GM15510 (cell line): Measurements from ENCODE around the gene SHOC2.

ENCODE experiments used
- POLR2A ChIP-seq: IDR thresholded peaks from 3 replicates; pipeline ENCODE4 v1.6.1; 2011; ENCODE audit warnings: borderline replicate concordance; ENCODE audit not compliant: insufficient read length; ENCODE audit errors: extremely low read depth

The SHOC2 gene

GRCh38 chr10:110919349-110919931 lies at the start of gene SHOC2:
SHOC2 (plus strand) TSS chr10:110919604; CDS start chr10:110964359, 44,755 bp downstream.
- TF ChIP-seq POLR2A, result peak; percentile 81

DNA sequence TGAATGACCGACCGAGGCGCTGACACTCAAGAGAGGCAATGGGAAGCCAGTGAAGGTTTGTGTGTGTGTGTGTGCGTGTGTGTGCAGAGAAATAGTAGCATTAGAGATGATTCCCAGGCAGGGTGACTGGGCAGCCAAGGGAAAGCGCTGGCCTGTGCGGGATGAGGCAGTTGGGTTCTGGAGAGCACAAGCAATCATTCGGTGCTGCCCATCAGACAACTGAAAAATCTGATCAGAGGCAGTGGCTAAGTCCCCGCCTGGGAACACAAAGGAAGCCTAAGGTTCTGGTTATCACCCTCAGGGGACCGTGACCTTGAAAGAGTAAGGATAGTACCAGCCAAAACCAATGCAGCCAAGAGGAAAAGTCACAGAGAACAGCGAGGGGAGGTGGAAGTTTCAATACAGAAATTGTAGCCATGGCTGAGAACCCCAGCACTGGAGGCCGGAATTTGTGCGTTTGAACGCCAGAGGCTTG lies 48.5 kb upstream of the SHOC2 start:
- no peak for TF ChIP-seq POLR2A

- TF ChIP-seq POLR2A, result peak; percentile 84
These were observed 47.9 kb upstream of the SHOC2 start, which contains the start of gene PDCD4 for GRCh38 chr10:110871298-110872084. PDCD4 (plus strand) TSS chr10:110871928; CDS start chr10:110876028, 4,100 bp downstream.

DNA sequence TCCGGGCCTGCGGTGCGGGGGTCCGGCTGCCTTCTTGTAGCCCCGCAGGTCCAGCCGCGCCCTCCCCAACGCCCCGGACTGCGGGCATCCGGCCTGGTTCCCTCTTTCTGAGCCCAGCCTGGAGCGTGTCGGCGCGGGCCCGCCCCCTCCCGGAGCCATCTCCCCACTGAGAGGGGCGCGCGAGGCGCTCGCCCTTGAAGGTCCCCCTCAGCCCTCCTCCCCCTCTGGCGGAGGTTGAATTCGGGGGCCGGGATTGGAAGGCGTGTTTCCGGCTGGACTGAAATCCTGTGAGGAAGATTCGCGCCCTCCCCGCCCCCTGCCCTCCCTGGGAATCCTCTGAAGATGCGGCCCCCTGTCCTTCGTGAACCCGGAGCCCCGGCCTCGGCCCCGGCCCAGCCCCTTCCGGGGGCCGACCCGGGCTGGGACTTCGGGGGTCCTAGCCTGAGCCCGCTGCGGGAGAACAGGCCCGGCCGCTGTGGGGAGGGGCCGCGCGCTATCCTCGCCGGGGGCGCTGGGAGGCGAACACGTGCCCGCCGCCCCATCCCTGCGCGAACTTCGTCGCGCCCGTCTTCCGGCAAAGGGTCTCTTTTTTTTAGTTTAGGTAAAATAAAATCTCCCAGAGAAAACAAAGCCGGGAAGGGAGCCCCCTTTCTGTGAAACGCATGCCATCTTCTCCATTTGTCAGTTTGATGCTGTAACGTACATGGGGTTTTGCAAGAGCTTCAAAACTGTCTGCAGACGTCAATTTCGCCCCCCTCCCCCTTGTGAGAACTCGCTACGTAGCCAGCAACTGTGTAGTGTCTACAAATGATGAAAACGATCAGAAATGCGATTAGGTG lies 47.0 kb upstream of the SHOC2 start:
- TF ChIP-seq POLR2A, result peak; percentile 20

- no peak for TF ChIP-seq POLR2A
These were observed 46.1 kb upstream of the SHOC2 start for GRCh38 chr10:110872984-110873923.

- TF ChIP-seq POLR2A, result no peak
These were observed 45.5 kb upstream of the SHOC2 start for GRCh38 chr10:110873951-110874350.

DNA sequence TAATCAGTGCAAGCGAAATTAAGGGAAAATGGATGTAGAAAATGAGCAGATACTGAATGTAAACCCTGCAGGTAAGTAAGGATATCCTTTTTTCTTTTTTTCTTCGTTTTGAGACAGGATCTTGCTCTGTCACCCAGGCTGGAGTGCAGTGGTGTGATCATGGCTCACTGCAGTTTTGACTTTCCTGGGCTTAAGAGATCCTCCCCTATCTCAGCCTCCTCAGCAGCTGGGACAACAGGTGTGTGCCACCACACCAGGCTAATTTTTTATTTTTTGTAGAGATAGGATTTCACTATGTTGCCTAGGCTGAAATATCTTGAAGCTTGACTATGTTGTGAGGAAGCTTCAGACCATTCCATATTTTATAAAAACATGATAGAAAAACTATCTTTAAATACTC lies 43.4 kb upstream of the SHOC2 start:
- no peak for TF ChIP-seq POLR2A

DNA sequence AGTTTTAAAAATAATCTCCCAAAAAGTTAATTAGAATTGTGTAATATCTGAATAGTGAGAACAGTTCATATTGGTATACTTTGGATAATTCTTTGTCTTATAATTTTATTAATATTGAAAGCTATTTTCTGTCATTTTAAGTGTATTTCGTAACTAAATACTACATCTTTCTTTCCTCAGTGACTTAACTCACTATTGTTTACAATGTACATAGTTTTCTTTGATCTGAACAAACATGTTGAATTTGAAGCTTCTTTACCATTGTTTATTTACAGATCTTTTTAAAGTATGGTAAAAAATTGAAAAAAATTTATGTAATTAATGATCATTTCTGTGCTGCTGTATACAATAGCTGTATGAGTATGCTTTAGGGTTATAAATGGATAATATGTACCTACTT lies 42.6 kb upstream of the SHOC2 start:
- no peak for TF ChIP-seq POLR2A

GRCh38 chr10:110880012-110880411 lies 39.4 kb upstream of the SHOC2 start:
- no peak for TF ChIP-seq POLR2A

GRCh38 chr10:110881247-110881646 lies 38.2 kb upstream of the SHOC2 start:
- no peak for TF ChIP-seq POLR2A

DNA sequence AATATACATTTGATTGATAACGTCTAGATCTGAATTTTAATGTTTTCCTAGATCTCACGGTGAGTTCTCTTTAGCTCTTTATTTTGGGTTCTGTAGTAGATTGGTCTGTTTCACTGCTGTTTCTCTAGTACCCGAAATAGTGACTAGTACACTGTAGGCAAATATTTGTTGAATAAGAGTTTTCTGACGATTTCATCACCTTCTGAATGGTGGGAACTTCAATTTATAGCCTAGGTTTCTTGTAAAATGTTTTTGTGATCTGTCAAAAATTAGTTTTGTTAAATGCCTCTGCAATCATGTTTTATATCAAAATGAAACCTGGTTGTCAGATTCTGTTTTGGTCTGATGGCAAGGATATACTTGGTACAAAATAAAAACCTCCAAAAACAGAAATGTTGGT lies 37.5 kb upstream of the SHOC2 start:
- TF ChIP-seq POLR2A, result no peak

GRCh38 chr10:110883924-110884323 lies 35.5 kb upstream of the SHOC2 start:
- no peak for TF ChIP-seq POLR2A

- TF ChIP-seq POLR2A, result no peak
These were observed 33.3 kb upstream of the SHOC2 start for GRCh38 chr10:110885932-110886674.
